ENCODE results near the gene KCNK17.

DNA sequence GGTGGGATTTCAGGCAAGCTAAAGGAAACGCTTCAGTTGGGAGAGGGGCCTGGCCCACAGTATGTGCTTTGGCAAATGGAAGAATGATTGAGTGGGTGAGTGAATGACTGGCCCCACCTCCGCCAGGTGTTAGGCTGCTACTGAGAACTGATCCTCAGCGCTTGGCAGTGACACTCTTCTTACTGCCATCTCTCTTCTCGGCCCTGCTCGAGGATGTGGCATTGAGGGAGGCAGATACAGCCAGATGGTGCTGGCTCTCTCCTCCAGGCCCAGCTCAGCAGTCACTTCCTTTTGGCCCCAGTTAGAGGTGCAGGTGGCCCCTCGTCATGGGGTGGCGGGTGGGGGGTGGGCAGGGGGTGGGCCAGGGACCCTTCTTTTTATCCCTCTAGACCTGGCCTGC is 46.0 kb downstream of the KCNK17 start:
- TF ChIP-seq, protein P1, sequence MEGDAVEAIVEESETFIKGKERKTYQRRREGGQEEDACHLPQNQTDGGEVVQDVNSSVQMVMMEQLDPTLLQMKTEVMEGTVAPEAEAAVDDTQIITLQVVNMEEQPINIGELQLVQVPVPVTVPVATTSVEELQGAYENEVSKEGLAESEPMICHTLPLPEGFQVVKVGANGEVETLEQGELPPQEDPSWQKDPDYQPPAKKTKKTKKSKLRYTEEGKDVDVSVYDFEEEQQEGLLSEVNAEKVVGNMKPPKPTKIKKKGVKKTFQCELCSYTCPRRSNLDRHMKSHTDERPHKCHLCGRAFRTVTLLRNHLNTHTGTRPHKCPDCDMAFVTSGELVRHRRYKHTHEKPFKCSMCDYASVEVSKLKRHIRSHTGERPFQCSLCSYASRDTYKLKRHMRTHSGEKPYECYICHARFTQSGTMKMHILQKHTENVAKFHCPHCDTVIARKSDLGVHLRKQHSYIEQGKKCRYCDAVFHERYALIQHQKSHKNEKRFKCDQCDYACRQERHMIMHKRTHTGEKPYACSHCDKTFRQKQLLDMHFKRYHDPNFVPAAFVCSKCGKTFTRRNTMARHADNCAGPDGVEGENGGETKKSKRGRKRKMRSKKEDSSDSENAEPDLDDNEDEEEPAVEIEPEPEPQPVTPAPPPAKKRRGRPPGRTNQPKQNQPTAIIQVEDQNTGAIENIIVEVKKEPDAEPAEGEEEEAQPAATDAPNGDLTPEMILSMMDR (IDR thresholded peaks at IDR 0.05; ENCODE audit: insufficient read depth, low read length, poor library complexity, severe bottlenecking): no peak
- TF ChIP-seq EZH2phosphoT487 (conservative IDR thresholded peaks at IDR 0.05; ENCODE audit: low read length): no peak
